Fibroblast of lung (primary cell): ENCODE measurements around the gene UBE2L3.

Source experiments
- EZH2 ChIP-seq: IDR thresholded peaks from 2 replicates; pipeline ENCODE4 v1.5.1; 2012; ENCODE audit warnings: low read length, control low read depth, mild to moderate bottlenecking; ENCODE audit errors: missing control alignments
- TF ChIP-seq, protein P1 (sequence below), 2 donors: IDR thresholded peaks in 1 of 2; conservative IDR thresholded peaks in 1 of 2; 1 replicate in 1 of 2; 2 replicates in 1 of 2; pipeline ENCODE4 v1.5.1; 2011 to 2012; ENCODE audit warnings: low read length in 2 of 2, control low read depth in 1 of 2, inconsistent platforms in 1 of 2, low read depth in 1 of 2, mild to moderate bottlenecking in 1 of 2

DNA sequence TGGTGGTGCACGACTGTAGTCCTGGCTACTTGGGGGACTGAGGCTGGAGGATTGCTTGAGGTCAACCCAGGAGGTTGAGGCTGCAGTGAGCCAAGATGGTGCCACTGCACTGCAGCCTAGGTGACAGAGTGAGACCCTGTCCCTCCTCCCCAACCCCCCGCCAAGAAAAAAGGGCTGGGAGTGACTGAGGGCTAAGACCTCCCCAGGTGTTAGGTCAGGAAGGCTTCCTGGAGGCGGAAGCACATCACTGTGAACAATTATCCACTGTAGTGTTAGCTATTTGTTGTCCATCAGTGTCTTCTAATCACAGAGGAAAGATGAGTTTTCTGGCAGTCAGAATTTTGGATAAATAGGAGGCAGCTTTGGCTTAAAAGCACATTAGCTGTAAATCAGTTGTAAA is 53.5 kb downstream of the UBE2L3 start:
- TF ChIP-seq, protein P1, sequence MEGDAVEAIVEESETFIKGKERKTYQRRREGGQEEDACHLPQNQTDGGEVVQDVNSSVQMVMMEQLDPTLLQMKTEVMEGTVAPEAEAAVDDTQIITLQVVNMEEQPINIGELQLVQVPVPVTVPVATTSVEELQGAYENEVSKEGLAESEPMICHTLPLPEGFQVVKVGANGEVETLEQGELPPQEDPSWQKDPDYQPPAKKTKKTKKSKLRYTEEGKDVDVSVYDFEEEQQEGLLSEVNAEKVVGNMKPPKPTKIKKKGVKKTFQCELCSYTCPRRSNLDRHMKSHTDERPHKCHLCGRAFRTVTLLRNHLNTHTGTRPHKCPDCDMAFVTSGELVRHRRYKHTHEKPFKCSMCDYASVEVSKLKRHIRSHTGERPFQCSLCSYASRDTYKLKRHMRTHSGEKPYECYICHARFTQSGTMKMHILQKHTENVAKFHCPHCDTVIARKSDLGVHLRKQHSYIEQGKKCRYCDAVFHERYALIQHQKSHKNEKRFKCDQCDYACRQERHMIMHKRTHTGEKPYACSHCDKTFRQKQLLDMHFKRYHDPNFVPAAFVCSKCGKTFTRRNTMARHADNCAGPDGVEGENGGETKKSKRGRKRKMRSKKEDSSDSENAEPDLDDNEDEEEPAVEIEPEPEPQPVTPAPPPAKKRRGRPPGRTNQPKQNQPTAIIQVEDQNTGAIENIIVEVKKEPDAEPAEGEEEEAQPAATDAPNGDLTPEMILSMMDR (conservative IDR thresholded peaks at IDR 0.05 in 1 of 2, IDR thresholded peaks at IDR 0.05 in 1 of 2; ENCODE audit: low read depth in 1 of 2, low read length in 2 of 2): no peak
- TF ChIP-seq EZH2: no peak
